HG03060 (cell line): Measurements from ENCODE around the gene TFB1M.
"Not testable (repeated sequence)": the region's sequence is repeated elsewhere in the genome, so short reads cannot be mapped to it uniquely, and the experiment has no call there.

Experiments used
- ATAC-seq: cut with Tn5 transposase; IDR thresholded peaks from one replicate; pipeline ENCODE4 v1.9.1; 2021; ENCODE audit warnings: low read depth, moderate number of reproducible peaks; ENCODE audit not compliant: unreplicated experiment

Gene TFB1M

GRCh38 chr6:155314092-155314772, at the start of gene TFB1M:
TFB1M (minus strand) TSS chr6:155314484; CDS start chr6:155314428, 56 bp downstream.
- ATAC-seq, result peak; percentile 81

- ATAC-seq, result not testable (repeated sequence)
Observed at GRCh38 chr6:155364021-155364420, 49.7 kb upstream of the TFB1M start.

GRCh38 chr6:155362968-155363632, 48.8 kb upstream of the TFB1M start:
- ATAC-seq, result not testable (repeated sequence)

- ATAC-seq, result no peak
Observed at GRCh38 chr6:155354167-155354566, 39.9 kb upstream of the TFB1M start.

- ATAC-seq, result no peak
Observed at GRCh38 chr6:155352811-155353210, 38.5 kb upstream of the TFB1M start.

- ATAC-seq, result no peak
Observed at GRCh38 chr6:155352130-155352420, 37.8 kb upstream of the TFB1M start.

GRCh38 chr6:155351273-155352129, 37.2 kb upstream of the TFB1M start:
- peak; percentile 98 for ATAC-seq

- no peak for ATAC-seq
Observed at GRCh38 chr6:155349956-155350355, 35.7 kb upstream of the TFB1M start.

GRCh38 chr6:155349129-155349528, 34.8 kb upstream of the TFB1M start:
- no peak for ATAC-seq

- ATAC-seq, result no peak
Observed at GRCh38 chr6:155347800-155348199, 33.5 kb upstream of the TFB1M start.

GRCh38 chr6:155346957-155347356, 32.7 kb upstream of the TFB1M start:
- no peak for ATAC-seq

- ATAC-seq, result no peak
Observed at GRCh38 chr6:155344341-155345006, 30.2 kb upstream of the TFB1M start.

GRCh38 chr6:155341130-155341828, 27.0 kb upstream of the TFB1M start:
- peak; percentile 43 for ATAC-seq

- ATAC-seq, result no peak
Observed at GRCh38 chr6:155340464-155341129, 26.3 kb upstream of the TFB1M start.

GRCh38 chr6:155339929-155340328, 25.6 kb upstream of the TFB1M start:
- not testable (repeated sequence) for ATAC-seq

GRCh38 chr6:155338237-155338636, 24.0 kb upstream of the TFB1M start:
- ATAC-seq, result not testable (repeated sequence)

GRCh38 chr6:155335265-155335664, 21.0 kb upstream of the TFB1M start:
- no peak for ATAC-seq

GRCh38 chr6:155334073-155334472, 19.8 kb upstream of the TFB1M start:
- ATAC-seq, result not testable (repeated sequence)

- peak; percentile 62 for ATAC-seq
Observed at GRCh38 chr6:155333414-155333813, 19.1 kb upstream of the TFB1M start.

- ATAC-seq, result no peak
Observed at GRCh38 chr6:155330922-155331321, 16.6 kb upstream of the TFB1M start.
